ENCODE results near the gene ZNF107. TPM values are rescaled to one million over a fixed set of nuclear protein-coding genes. Genes with fewer than 3 reads are reported as not detected.

ZNF107 gene
- total and polyA plus RNA-seq, 2 of the 13 experiments (the other 11 are each of a cell fraction or from before 2014, with no cell fraction given): 2.5 to 5.4 TPM

DNA sequence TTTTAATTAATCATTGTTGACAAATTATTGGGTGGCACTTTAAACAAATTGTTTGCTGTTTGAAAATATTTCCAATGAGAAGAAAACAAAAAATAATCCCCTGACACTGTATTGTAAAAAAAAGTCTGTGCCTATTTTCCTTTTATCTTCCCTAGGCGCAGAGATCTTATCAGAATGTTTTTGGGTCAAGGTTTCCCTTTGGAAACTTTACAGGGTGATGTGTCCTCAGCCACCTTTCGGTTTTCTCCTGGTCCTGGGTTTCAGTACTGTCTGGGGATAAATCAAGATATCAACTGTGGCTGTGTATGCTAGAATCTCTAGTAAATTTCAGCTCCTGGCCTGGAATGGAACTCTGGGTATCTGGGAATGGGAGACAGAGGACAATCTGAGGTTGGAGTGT, 1.4 kb downstream of the ZNF107 start (continued):
- no peak for TF ChIP-seq ZNF710 (CRISPR knock-in tag; IDR thresholded peaks at IDR 0.05; ENCODE audit: borderline replicate concordance)

DNA sequence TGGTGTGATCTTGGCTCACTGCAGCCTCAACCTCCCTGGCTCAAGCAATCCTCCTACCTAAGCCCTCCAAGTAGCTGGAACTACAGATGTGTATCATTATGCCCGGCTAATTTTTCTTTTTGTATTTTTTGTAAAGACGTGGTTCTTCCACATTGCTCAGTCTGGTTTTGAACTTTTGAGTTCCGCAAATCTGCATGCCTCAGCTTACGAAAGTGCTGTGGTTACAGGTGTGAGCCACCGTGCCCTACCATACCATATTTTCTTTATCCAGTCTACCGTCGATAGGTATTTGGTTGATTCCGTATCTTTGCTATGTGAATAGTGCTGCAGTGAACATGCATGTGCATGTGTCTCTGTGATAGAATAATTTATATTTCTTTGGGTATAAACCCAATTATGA, 6.5 kb downstream of the ZNF107 start:
- FAIRE-seq: no peak
- Histone ChIP-seq H4K20me1 (ENCODE audit: insufficient read depth, low read length) (no peaks in the 10 kb centered on the region), H3K9ac (ENCODE audit: insufficient read depth, low read depth, low read length) (no peak overlapping the region), H3K27me3 (ENCODE audit: control insufficient read depth in 1 of 2, insufficient read depth in 2 of 2, low read length in 2 of 2) (no peaks in the 10 kb centered on the region), H3K36me3 (replicated peaks in 1 of 2; ENCODE audit: control insufficient read depth in 1 of 2, insufficient read depth in 2 of 2, low read length in 2 of 2) (no peaks in the 10 kb centered on the region), H3K4me2 (ENCODE audit: low read depth, low read length) (no peak overlapping the region), H3K4me1 (ENCODE audit: insufficient read depth, low read length) (peaks cover 13% of the 10 kb centered on the region), H3K9me3 (ENCODE audit: low read length) (no peaks in the 10 kb centered on the region), H2AFZ (ENCODE audit: low read length) (no peak overlapping the region), H3K4me3 (replicated peaks in 1 of 3; ENCODE audit: insufficient read depth in 1 of 3, low read depth in 2 of 3, low read length in 3 of 3) (no peak overlapping the region), H3K27ac (ENCODE audit: extremely low read length, insufficient read depth, low read length) (no peak overlapping the region), H3K79me2 (ENCODE audit: insufficient read depth, low read length) (peaks cover 41% of the 10 kb centered on the region)
- no TSS peak for BruUV-seq (replicated peaks)
- no peak for ATAC-seq
- ChIA-PET POLR2A (no interaction called here), CTCF (ENCODE audit: low intra/inter-chr PET ratio, low total read pairs) (no interaction called here)
- no peak for DNase-seq (ENCODE audit: low spot score)
- TF ChIP-seq SYNCRIP (IDR thresholded peaks at IDR 0.05; ENCODE audit: insufficient read depth, low read depth, low read length): no peak
- no peak for TF ChIP-seq FOXO1 (CRISPR knock-in tag; IDR thresholded peaks at IDR 0.05)
- in situ Hi-C loops (cut with HindIII; ENCODE audit: extremely low pct_ligation_motif_present, low pct_unique_long_range_greater_than_20kb) (no loop called here), intact Hi-C loops (cut with micrococcal nuclease; ENCODE audit: unreplicated experiment) (no loop called here)
- WGBS (ENCODE audit: low lambda C conversion rate): 98% methylated on average over 8 of the region's 8 CpGs

DNA sequence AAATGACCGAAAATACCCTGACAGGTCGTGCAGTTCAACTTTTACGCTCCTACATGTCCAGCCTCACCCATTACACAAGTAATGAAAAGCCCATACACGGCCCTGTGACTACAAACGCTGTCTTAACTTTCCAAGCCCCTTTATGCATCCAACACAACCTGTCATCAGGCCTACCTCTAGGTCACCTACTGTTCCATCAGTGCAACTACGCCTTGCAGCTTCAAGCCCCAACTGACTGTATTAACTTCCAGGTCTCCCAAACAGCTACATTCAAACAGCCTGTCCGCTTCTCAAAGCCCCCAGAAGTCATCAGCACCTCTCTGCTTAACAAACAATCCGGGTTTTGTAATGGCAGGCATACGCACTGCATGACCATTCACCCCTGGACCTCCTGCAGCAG, 19.2 kb downstream of the ZNF107 start:
- in situ Hi-C loops (cut with HindIII; ENCODE audit: extremely low pct_ligation_motif_present, low pct_unique_long_range_greater_than_20kb) (no loop called here), intact Hi-C loops (cut with micrococcal nuclease; ENCODE audit: unreplicated experiment) (no loop called here)
- Histone ChIP-seq H3K4me1 (ENCODE audit: insufficient read depth, low read length) (peaks cover 23% of the 10 kb centered on the region), H3K79me2 (ENCODE audit: insufficient read depth, low read length) (peaks cover 2% of the 10 kb centered on the region), H3K36me3 (replicated peaks in 1 of 2; ENCODE audit: control insufficient read depth in 1 of 2, insufficient read depth in 2 of 2, low read length in 2 of 2) (peaks cover 10 to 51% of the 10 kb centered on the region in 2 experiments), H3K27ac (ENCODE audit: extremely low read length, insufficient read depth, low read length) (no peak overlapping the region), H3K4me2 (ENCODE audit: low read depth, low read length) (no peak overlapping the region), H3K27me3 (ENCODE audit: control insufficient read depth in 1 of 2, insufficient read depth in 2 of 2, low read length in 2 of 2) (no peaks in the 10 kb centered on the region), H3K4me3 (replicated peaks in 1 of 3; ENCODE audit: insufficient read depth in 1 of 3, low read depth in 2 of 3, low read length in 3 of 3) (no peak overlapping the region), H3K9me3 (ENCODE audit: low read length) (no peaks in the 10 kb centered on the region), H4K20me1 (ENCODE audit: insufficient read depth, low read length) (no peaks in the 10 kb centered on the region), H2AFZ (ENCODE audit: low read length) (no peak overlapping the region), H3K9ac (ENCODE audit: insufficient read depth, low read depth, low read length) (no peak overlapping the region)
- BruUV-seq (replicated peaks): no TSS peak
- WGBS (ENCODE audit: low lambda C conversion rate): 95% methylated on average over 9 of the region's 9 CpGs
- DNase-seq (ENCODE audit: low spot score) (no peak), FAIRE-seq (no peak), ATAC-seq (no peak; the same call in 2 of the 3 replicates)
- ChIA-PET CTCF (ENCODE audit: low intra/inter-chr PET ratio, low total read pairs) (no interaction called here), POLR2A (no interaction called here)
- TF ChIP-seq ZNF430 (CRISPR knock-in tag; IDR thresholded peaks at IDR 0.05) (no peak), JARID2 (CRISPR knock-in tag; IDR thresholded peaks at IDR 0.05; ENCODE audit: insufficient replicate concordance) (no peak), ZNF788 (CRISPR knock-in tag; IDR thresholded peaks at IDR 0.05; ENCODE audit: borderline replicate concordance) (no peak), CCDC6 (CRISPR knock-in tag; IDR thresholded peaks at IDR 0.05) (no peak), PHB2 (IDR thresholded peaks at IDR 0.05; ENCODE audit: partially characterized antibody) (no peak), MED8 (CRISPR knock-in tag; IDR thresholded peaks at IDR 0.05; ENCODE audit: insufficient replicate concordance) (no peak), GATAD2A (CRISPR knock-in tag; IDR thresholded peaks at IDR 0.05) (no peak), ZNF431 (CRISPR knock-in tag; IDR thresholded peaks at IDR 0.05; ENCODE audit: borderline replicate concordance, low read depth) (no peak), ZNF292 (CRISPR knock-in tag; IDR thresholded peaks at IDR 0.05; ENCODE audit: borderline replicate concordance, low read depth) (no peak)
- TF ChIP-seq, protein P1, sequence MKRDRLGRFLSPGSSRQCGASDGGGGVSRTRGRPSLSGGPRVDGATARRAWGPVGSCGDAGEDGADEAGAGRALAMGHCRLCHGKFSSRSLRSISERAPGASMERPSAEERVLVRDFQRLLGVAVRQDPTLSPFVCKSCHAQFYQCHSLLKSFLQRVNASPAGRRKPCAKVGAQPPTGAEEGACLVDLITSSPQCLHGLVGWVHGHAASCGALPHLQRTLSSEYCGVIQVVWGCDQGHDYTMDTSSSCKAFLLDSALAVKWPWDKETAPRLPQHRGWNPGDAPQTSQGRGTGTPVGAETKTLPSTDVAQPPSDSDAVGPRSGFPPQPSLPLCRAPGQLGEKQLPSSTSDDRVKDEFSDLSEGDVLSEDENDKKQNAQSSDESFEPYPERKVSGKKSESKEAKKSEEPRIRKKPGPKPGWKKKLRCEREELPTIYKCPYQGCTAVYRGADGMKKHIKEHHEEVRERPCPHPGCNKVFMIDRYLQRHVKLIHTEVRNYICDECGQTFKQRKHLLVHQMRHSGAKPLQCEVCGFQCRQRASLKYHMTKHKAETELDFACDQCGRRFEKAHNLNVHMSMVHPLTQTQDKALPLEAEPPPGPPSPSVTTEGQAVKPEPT (CRISPR knock-in tag; IDR thresholded peaks at IDR 0.05; ENCODE audit: low read depth): no peak
